ENCODE results near the gene ARFGEF3.

- TF ChIP-seq EZH2 (IDR thresholded peaks at IDR 0.05; ENCODE audit: borderline replicate concordance, low read length), result no peak
- TF ChIP-seq CTCF (conservative IDR thresholded peaks at IDR 0.05 in 1 of 2, IDR thresholded peaks at IDR 0.05 in 1 of 2; ENCODE audit: extremely low read depth in 1 of 2, insufficient read depth in 1 of 2, low read depth in 1 of 2, low read length in 2 of 2), result no peak
Measured at GRCh38 chr6:138115201-138115600, 46.5 kb upstream of the ARFGEF3 start.
